DOHH2 (cell line): ENCODE data around the gene PPP2R3A.

Experiments
- CTCF ChIP-seq: fragments of 200-600 bp; sonication (generic); IDR thresholded peaks from one replicate; pipeline ENCODE4 v1.5.1; 2014; ENCODE audit warnings: antibody characterized with exemption, mild to moderate bottlenecking, low read depth, low read length; ENCODE audit not compliant: poor library complexity, severe bottlenecking
- EZH2phosphoT487 ChIP-seq: fragments of 200-600 bp; sonication (generic); IDR thresholded peaks from 2 replicates; pipeline ENCODE4 v1.6.1; 2017; ENCODE audit warnings: borderline replicate concordance, mild to moderate bottlenecking, antibody characterized with exemption, low read length, moderate library complexity, mixed read lengths

- TF ChIP-seq CTCF = no peak
- no peak for TF ChIP-seq EZH2phosphoT487
These were observed 42.7 kb downstream of the PPP2R3A start for GRCh38 chr3:136008221-136008620.
